NCI-H345 (cell line): Measurements from ENCODE around the gene GTF2A2.
"Not testable (repeated sequence)": the region's sequence is repeated elsewhere in the genome, so short reads cannot be mapped to it uniquely, and the experiment has no call there.

ENCODE experiments used
- DNase-seq: peaks from one replicate; lab custom pipeline; 2025; lab: John Stamatoyannopoulos, UW

GTF2A2 gene, protein sequence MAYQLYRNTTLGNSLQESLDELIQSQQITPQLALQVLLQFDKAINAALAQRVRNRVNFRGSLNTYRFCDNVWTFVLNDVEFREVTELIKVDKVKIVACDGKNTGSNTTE

DNA sequence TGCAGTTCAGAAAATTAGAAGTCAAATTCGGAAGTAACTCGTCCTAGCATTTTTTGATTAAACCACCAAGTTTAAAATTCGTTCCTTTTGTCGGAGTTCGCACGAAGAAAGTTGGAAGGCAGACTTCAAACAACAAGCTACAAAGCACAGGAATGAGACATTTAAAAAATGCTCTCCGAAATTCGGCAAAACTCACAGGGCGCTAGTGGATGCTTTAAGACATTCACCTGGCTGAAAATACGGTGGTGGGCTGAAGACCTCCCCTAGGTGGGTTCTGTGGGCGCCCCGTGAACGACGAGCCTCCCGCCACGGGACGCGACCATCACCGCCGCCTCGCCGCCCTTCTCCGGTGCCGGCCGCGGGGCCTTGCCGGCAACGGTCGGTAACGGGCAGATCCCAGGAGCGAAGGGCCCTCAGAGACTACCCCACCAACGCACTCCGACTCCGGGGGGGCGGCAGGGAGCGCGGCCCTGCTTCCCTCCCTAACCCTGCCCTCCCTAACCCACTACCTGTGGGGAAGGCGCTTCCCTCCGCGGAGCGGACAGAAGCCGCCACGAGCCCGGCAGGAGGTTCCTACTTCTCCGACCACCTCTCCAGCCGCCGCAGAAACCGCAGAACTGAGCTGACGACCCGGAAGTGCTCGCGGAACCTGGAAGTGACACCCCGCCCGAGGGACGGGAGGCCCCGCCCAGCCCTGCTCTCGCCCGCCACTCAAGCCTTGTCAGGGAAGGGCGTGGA, at the start of gene GTF2A2:
Gene GTF2A2, minus strand, starts transcription at position 619 of the 738 bp plus-strand sequence. CDS start 5,238 bp downstream, outside the sequence.
- DNase-seq, result peak; percentile 92

DNA sequence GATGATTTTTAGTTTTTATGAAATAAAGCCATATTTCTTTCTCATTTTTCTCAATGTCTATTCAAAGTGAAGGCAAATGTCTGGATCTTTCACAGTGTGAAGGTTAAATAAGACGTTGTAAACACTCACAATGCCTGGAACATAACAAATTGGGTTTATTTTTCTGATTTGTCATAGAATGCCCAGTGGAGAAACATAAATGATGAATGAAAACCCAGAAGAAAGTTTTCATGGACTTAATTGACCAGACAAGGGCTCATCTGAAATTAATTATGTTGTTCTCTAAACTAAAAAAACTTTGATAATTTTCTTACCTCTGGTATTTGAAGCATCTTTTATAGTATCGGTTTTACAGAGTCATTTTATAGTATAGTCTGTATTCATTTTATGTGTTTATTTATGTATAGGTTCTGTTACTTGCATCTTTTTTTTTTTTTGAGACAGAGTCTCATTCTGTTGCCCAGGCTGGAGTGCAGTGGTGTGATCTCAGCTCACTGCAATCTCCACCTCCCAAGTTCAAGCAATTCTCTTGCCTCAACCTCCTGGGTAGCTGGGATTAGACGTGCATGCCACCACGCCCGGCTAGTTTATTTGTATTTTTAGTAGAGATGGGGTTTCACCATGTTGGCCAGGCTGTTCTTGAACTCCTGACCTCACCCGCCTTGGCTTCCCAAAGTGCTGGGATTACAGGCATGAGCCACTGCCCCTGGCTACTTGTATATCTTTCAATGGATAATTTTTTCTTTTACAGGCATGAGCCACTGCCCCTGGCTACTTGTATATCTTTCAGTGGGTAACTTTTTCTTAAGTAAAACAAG, 46.9 kb upstream of the GTF2A2 start:
- no peak for DNase-seq

DNA sequence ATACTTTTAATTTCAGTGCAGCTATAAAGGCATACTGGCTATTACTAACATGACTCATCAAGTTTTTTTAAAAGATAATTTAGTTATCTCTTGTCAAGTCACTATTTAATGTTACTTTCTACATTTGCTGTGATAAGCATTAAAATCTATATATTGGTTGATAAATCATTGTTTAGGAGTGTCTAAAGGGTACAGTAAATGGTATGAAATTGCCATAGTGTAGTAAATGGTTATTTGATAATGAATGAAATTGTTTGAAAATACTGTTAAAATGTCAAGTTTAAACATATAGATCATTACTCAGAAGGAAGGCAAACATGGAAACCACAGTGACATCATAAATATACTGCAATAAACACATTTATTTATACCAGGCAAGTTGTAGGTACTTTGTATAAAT, 45.0 kb upstream of the GTF2A2 start:
- no peak for DNase-seq

DNA sequence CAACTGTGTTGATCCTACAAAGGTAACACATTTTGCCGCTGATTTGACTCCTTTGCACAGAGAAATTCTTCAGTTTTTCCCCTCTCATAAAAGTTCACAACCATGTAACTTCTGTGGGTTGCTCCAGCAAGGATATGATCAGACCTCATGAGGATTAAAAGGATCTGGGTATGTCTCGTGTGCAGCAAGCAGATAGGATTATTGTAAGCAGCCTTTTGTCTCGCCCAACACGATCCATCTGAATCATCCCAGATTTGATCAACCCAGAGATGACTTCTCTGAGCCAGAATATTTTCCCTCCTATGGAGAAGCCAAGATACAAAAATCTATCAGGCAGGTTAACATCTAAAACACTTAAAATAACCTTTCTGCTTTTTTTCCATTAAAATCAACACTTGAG, 44.6 kb upstream of the GTF2A2 start:
- DNase-seq, result no peak

DNA sequence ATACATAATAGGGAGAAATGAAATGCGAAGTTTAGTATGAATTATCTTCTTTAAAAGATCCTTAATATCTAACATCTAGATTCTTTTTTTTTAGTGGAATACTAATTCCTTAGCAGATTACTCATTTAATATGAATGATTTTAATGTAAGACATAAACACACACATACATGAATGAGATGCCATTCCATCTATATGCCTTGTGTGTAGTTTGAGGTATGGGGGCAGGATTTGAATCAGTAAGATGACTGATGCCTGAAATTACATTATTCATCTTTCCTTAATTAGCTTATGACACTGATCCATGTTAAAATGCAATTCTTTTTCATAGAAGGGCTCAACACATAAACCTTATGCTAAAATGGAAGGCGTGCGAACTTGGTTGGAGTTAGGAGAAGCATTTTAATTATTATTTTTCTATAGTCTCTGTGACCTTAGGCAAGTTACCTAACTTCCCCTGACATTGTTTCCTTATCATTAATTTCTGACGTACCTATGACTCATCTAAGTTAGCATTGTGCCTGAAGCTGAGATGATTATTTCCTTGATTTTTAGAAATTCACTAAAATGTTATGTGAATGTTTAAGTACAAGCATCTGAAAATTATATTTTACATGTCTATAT, 42.6 kb upstream of the GTF2A2 start:
- no peak for DNase-seq

DNA sequence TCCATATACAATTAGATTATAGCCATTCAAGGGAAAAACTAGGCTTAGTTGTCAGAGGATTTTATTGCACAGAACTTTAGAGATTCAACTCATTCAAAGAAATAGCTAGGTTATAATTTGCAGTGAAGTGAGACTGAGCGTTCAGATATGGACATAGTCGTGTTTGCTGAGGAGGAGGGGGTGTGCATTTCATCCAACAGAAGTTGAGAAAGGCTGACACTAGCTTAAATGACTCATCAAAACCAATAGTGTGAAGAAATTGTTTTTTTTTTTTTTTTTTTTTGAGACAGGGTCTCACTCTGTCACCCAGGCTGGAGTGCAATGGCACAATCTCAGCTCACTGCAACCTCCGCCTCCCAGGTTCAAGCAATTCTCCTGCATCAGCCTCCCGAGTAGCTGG, 40.8 kb upstream of the GTF2A2 start:
- DNase-seq, result not testable (repeated sequence)

DNA sequence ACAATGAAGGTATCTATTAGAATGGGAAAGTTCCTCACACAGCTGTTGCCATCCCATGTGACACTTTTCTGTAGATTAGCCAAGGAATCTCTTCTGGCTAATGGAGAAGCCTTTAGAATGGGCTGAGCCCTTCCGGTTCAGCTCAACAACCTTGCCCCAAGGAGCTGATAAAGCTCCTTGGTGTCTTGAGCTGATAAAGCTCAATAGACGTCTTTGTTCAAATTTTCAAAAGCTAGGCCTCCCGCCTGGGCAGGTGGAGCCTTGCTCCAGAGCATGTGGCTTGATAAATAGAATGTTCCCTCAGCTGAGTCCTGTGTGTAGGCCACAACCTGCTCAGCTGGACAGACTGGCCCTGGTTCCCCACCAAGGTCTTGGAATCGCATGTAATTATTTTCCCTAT, 39.0 kb upstream of the GTF2A2 start:
- no peak for DNase-seq

DNA sequence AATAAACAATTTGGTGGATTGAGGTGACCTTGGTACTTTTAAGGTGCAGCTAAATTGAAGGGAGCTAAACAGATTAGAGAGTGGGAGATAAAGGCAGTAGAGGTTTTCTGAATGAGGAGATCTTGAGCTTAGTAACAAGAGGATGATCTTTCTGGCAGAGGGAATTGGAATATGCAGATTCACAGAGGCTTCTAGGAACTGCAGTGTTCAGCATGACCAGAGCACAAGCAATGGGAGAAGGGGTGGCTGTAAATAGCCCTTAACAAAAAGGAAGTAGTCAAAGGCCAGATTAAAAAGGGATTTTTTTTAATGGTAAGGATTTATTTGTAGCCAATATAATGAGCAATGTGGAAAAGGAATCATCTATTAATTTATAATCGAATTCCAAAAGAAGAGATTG, 37.5 kb upstream of the GTF2A2 start:
- no peak for DNase-seq

DNA sequence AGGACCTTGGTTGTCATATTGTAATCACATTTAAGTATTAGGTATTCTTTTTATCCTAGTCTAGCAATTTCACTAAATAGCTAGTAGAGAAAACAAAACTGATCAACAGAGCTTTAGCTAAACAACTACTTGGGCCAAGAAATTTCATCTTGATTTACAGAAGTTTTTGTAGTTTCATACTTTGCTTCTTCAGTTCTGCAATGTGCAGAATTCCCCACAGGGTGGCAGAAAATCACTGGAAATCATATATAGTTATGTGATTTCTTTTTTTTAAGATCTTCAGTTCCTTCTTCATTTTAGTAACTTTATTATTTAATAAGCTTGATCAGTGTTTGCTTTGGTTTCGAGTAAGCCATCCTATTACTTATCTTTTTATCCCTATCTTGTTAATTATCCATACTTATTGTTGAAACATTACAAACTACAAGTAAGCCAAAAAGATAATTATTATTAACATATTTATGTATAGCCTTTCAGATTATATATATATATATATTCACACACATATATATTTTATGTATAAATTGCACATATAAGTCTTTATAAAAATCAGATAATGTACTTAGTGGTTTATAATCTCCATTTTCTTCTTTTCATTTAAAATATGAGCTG, 34.0 kb upstream of the GTF2A2 start:
- DNase-seq, result peak; percentile 27

DNA sequence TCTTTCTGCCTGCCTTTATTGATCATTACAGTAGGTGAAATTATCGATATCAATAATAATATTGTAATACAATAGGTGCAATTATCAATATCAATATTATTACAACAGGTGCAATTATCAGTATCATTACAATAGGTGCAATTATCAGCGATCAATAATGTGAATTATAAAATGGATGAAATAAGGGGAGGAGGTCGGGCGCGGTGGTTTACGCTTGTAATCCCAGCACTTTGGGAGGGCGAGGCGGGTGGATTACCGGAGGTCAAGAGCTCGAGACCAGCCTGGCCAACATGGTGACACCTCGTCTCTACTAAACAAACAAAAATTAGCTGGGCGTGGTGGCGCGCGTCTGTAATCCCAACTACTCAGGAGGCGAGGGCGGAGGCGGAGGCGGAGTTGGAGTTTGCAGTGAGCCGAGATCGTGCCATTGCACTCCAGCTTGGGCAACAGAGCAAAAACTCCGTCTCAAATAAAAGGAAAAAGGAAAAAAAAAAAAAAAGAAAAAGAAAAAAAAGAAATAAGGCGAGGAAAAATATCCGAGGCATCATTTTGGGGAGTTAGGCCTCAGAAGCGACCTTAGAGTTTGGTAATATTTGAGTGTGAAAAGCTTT, 32.4 kb upstream of the GTF2A2 start:
- DNase-seq, result peak; percentile 72

DNA sequence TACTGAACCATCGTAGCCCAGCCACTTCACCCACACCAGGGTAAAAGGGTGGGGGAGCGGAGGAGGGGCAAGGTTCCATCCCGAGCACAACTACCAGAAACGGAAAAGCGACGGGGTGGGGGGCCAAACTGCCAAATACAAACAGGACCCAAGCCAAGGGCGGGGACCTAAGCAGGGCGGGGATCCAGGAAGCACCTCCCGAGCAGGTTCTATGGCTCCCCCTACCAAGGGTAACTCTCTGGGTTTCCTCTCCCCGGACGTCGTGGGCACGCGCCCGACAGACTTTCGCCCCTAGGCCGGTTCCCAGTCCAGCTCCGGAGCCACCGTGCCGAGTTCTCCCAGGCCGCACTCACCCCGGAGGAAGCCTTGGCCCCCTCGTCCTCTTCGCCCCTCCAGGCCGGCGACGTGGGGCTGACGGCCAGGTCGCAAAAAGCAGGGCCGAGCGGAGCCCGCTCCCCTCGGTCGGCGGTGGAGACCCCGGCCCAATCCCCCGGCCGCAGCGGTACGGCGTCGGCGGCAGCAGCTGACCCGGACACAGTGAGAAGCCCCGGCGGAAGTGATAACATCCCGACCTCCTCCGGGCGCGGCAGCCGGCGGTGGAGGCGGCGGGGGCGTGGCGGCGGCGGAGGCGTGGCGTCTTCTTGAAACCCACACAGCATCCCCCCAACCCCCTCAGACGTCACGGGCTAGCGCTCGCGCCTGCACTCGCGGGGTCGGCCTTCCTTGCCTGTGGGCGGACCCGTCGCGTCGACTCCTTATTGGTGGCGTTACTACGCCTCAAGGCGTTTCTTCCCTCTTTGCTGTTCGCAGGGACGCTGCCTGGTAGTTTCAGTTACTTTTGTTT, 31.7 kb upstream of the GTF2A2 start, which contains the start of gene BNIP2:
Gene BNIP2, minus strand, starts transcription at position 539 of the 844 bp plus-strand sequence. CDS start 6,863 bp downstream, outside the sequence.
- DNase-seq, result peak; percentile 95

DNA sequence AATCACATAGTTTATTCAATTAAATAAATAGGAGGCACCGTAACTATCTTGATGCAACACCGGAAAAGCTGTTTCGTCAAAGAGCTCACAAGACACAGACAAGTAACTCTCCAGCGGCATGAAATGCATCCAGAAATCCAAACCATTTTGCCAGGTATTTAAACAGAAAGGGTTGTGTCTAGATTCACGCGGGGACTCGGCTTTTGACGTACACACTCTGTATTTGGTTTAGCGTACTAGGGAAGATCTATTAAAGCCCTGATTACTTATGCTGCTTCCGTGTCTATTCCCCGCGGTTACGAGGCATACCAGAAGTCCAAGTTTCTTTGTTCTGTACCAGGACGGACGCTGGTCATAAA, 31.1 kb upstream of the GTF2A2 start:
- DNase-seq, result no peak

DNA sequence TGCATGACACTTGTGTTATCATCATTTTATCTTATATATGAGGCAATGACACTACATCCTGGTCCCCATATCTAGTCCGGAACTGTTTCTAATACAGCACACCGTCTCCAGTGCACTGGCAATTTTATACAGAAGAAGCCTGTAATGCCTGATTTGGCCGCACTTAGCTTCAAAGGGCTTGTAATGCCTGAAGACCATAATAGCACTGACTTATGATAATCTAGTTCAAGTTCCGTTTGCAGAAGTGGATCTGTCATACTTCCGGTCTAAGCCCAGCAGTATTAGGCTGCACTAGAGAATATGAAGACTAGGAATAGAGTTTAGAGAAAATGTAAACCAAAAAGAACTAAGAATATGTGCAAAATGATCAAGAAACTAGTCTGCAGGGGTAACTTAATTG, 30.5 kb upstream of the GTF2A2 start:
- DNase-seq, result no peak

DNA sequence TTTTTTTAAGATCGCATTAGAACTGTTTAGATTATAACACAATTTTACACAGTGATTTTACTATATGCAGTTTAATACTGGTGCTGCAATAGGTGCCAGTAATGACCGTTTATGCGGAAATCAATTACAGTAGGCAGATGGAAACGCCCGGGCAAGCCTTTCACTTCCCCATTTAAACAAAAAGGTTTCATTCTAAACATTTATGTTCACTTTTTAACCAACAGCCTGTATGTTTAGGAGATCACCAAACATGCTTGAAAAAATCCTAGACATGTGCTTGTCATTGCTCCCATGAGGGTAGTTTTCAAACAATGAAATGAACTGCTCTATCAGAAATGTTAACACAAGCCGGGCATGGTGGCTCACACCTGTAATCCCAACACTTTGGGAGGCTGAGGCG, 29.1 kb upstream of the GTF2A2 start:
- no peak for DNase-seq

DNA sequence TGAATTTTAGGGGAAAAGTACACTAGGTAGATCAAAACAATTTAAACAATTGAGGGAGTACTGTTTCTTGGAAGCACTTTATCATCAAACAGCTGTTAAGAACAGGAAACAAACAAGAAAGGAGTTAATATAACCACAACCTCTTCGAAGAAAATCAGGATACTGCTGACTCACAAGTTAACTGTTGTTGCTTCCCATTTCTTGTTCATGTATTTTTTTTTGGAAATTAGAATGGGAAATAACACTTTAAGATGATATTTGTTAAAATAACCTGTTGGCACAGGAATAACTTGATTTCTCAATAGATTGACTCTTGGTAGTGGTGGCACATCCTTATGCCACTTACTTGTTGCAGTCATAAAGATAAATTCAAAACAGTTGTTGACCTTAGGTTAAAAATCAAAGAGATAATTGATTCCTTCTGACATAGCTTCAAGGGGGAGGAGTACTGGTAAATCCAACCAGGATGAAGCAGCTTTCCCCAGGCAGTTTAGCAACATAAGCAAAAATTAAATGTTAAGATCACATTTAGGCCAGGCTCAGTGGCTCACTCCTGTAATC, 28.5 kb upstream of the GTF2A2 start:
- no peak for DNase-seq

DNA sequence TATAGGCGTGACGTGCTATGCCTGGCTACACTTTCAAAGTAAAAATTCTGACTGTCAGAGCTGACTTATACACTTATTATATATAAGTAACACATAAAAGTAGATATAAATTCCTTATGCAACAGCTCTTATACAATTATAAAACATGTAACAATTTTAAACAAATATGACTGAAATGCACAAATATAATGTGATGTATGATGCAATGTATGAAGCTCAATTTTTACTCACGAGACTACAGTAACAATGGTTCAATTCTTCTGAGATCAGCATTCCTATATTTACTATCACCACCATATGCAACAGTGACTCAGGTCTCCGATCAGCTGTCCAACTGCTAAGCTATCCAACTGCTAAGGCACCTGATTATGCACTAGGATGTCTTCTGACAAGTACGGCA, 23.6 kb upstream of the GTF2A2 start:
- no peak for DNase-seq

DNA sequence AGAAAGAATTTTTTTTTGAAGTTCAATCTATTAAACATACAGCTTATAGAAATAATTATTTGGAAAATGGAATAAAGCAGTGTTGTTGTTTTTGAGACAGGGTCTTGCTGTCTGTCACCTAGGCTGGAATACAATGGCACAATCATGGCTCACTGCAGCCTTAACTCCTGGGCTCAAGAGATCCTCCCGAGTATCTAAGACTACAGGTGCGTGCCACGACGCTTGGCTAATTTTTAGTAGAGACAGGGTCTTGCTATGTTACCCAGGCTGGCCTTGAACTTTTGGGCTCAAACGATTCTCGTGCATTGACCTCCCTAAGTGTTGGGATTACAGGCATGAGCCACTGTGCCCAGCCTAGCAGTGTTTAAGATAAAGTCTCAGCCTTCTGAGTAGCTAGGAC, 23.0 kb upstream of the GTF2A2 start:
- DNase-seq, result no peak

DNA sequence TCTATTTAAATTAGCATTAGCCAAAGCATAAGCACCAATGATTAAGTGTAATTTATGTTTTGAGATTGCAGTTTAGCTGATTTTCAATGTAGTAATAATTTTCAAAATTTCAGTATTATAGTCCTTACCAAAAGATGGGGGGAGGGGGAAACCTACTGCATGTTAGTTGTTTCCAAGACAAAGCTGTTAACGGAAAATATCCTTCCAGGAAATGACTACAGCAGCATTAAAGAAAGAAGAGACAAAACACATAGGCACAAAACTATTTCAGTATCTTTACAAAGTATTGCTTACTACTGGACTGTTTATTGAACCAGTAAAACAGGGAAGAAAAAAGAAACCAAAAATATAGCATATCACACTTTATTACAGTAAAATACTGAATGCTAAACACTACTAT, 21.3 kb upstream of the GTF2A2 start:
- no peak for DNase-seq

DNA sequence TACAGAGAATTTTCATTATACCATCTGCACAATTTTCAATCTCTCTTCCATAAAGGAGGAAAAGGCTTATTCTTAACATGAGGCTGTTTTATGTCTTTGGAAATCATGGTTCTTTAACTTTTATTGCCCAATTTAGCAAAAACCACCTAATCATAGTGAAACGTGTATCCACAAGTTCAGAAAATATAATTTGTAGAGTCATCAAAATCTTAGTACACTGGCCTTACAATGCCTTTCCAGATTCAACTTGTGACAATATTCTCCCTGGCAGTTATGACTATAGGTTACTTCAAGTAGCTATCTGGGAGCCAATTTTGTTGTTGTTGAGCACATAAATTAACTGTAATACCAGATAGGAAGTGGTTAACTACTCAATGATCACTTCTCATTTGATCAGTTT, 20.9 kb upstream of the GTF2A2 start:
- DNase-seq, result no peak

DNA sequence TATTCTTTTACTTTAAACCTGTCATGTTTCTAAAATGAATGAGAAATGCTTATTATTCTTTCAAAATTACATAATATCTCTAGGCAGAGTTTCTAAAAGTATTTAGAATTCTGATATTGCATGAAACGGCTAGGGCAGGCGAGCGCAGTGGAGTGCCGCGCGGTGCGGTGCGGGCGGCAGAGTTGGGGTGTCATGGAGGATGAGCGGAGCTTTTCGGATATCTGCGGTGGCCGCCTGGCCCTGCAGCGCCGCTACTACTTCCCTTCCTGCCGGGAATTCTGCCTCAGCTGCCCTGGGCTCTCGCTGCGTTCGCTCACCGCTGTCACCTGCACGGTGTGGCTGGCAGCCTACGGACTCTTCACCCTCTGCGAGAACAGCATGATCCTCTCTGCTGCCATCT, 19.2 kb upstream of the GTF2A2 start:
- no peak for DNase-seq
